RWPE2 (cell line): Measurements from ENCODE around the gene CARS2.
"Not testable (repeated sequence)": the region's sequence is repeated elsewhere in the genome, so short reads cannot be mapped to it uniquely, and the experiment has no call there.

Source experiments
- ATAC-seq: fragments of 200-7000 bp; cut with Tn5 transposase; 3 replicates; pipeline ENCODE4 v1.9.1; 2021; ENCODE audit warnings: low read depth
- DNase-seq: peaks from one replicate; pipeline ENCODE4 v3.0.0-alpha.2; 2020; ENCODE audit warnings: low spot score
- H3K27ac ChIP-seq: fragments of 450-650 bp; 2 replicates; pipeline ENCODE4 v1.5.1; 2017; ENCODE audit warnings: mild to moderate bottlenecking; ENCODE audit not compliant: poor library complexity, severe bottlenecking
- H3K27me3 ChIP-seq: fragments of 250-450 bp; sonication (Bioruptor Pico); 2 replicates; pipeline ENCODE4 v1.5.1; 2021; ENCODE audit warnings: mild to moderate bottlenecking, moderate library complexity; ENCODE audit not compliant: insufficient read depth, poor library complexity, severe bottlenecking
- H3K36me3 ChIP-seq: fragments of 250-450 bp; sonication (Bioruptor Pico); 2 replicates; pipeline ENCODE4 v1.5.1; 2020; ENCODE audit warnings: low read depth, mild to moderate bottlenecking, moderate library complexity
- H3K4me1 ChIP-seq: fragments of 250-450 bp; sonication (Bioruptor Pico); 2 replicates; pipeline ENCODE4 v1.5.1; 2021; ENCODE audit warnings: mild to moderate bottlenecking, moderate library complexity; ENCODE audit not compliant: insufficient read depth, poor library complexity, severe bottlenecking
- H3K4me3 ChIP-seq: fragments of 250-450 bp; sonication (Bioruptor Pico); 2 replicates; pipeline ENCODE4 v1.5.1; 2021; ENCODE audit warnings: mild to moderate bottlenecking, moderate library complexity; ENCODE audit not compliant: severe bottlenecking
- H3K9me3 ChIP-seq: fragments of 250-450 bp; sonication (Bioruptor Pico); 2 replicates; pipeline ENCODE4 v1.5.1; 2021; ENCODE audit warnings: mild to moderate bottlenecking, moderate library complexity; ENCODE audit not compliant: severe bottlenecking
- CTCF ChIP-seq: fragments of 450-650 bp; IDR thresholded peaks from one replicate; pipeline ENCODE4 v1.5.1; 2017; ENCODE audit warnings: mild to moderate bottlenecking, moderate library complexity; ENCODE audit not compliant: poor library complexity, severe bottlenecking

The CARS2 gene

GRCh38 chr13:110702591-110703526 lies 3.1 kb downstream of the CARS2 start:
- H3K4me1 ChIP-seq = peaks cover 7% of the 10 kb centered on the region
- ATAC-seq = no peak
- TF ChIP-seq CTCF = no peak
- DNase-seq = no peak
- no peaks in the 10 kb centered on the region for H3K9me3 ChIP-seq
- H3K27ac ChIP-seq = no peak overlapping the region
- H3K36me3 ChIP-seq = peaks cover 62% of the 10 kb centered on the region
- no peak overlapping the region for H3K4me3 ChIP-seq
- H3K27me3 ChIP-seq = no peaks in the 10 kb centered on the region

GRCh38 chr13:110702089-110702488 lies 3.8 kb downstream of the CARS2 start:
- H3K9me3 ChIP-seq = no peaks in the 10 kb centered on the region
- no peak overlapping the region for H3K27ac ChIP-seq
- no peak for TF ChIP-seq CTCF
- ATAC-seq (no peak), DNase-seq (no peak)
- H3K36me3 ChIP-seq = peaks cover 69% of the 10 kb centered on the region
- H3K4me3 ChIP-seq = no peak overlapping the region
- H3K27me3 ChIP-seq = no peaks in the 10 kb centered on the region
- H3K4me1 ChIP-seq = peaks cover 7% of the 10 kb centered on the region

GRCh38 chr13:110701061-110701460 lies 4.9 kb downstream of the CARS2 start:
- not testable (repeated sequence) for H3K27ac ChIP-seq, H3K4me3 ChIP-seq, H3K27me3 ChIP-seq, DNase-seq, H3K4me1 ChIP-seq, H3K9me3 ChIP-seq, ATAC-seq
- peaks cover 80% of the 10 kb centered on the region for H3K36me3 ChIP-seq

- Histone ChIP-seq H3K9me3 (no peaks in the 10 kb centered on the region), H3K4me1 (peaks cover 7% of the 10 kb centered on the region), H3K36me3 (peaks cover 84% of the 10 kb centered on the region), H3K27me3 (no peaks in the 10 kb centered on the region), H3K4me3 (no peak overlapping the region), H3K27ac (no peak overlapping the region)
- DNase-seq = no peak
- ATAC-seq = no peak
- no peak for TF ChIP-seq CTCF
Observed at GRCh38 chr13:110700641-110701040, 5.3 kb downstream of the CARS2 start.

- no peak for ATAC-seq
- Histone ChIP-seq H3K36me3 (peaks cover 88% of the 10 kb centered on the region), H3K9me3 (no peaks in the 10 kb centered on the region), H3K27ac (no peak overlapping the region), H3K27me3 (no peaks in the 10 kb centered on the region), H3K4me3 (no peak overlapping the region), H3K4me1 (peaks cover 7% of the 10 kb centered on the region)
- no peak for DNase-seq
- TF ChIP-seq CTCF = no peak
Observed at GRCh38 chr13:110700186-110700585, 5.7 kb downstream of the CARS2 start.
